Measurements from ENCODE around the gene AGAP1. TPM values are rescaled to one million over a fixed set of nuclear protein-coding genes. Genes with fewer than 3 reads are reported as not detected.

AGAP1 gene
- total RNA-seq, 2 experiments from 2014 or later: 2.4 to 4.5 TPM

GRCh38 chr2:235898766-235899165, 404.9 kb downstream of the AGAP1 start:
- Mint-ChIP-seq H3K27ac (no peak overlapping the region), H3K27me3 (peaks cover 6% of the 10 kb centered on the region)

DNA sequence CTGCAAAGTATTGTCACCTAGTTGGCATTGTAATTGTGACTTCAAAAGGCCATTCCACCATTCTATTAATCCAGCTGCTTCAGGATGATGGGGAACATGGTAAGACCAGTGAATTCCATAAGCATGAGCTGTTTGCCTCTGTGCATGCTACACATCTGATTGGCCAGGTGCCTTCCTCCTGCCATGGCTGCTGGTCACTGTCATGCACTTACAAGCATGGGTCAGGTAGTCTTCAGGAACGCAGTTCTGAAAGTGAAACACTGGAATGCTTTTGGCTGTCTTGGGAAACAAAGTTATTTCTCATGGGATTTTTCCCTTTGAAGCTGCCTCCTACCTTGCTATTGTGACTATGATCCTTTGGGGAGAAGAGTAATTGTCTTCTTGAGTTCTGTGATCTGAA, 406.8 kb downstream of the AGAP1 start:
- DNase-seq (no peak), ATAC-seq (ENCODE audit: low read depth) (no peak)
- no peak overlapping the region for H3K4me3 Mint-ChIP-seq
- peaks cover 14% of the 10 kb centered on the region for H3K27me3 Mint-ChIP-seq
- POLR2A ChIA-PET: no interaction called here
- H3K36me3 Mint-ChIP-seq: no peaks in the 10 kb centered on the region
- H3K9me3 Mint-ChIP-seq: no peaks in the 10 kb centered on the region
- no peak overlapping the region for H3K27ac Mint-ChIP-seq
- H3K4me1 Mint-ChIP-seq: no peaks in the 10 kb centered on the region

More at GRCh38 chr2:235898766-235899165, 404.9 kb downstream of the AGAP1 start:
- POLR2A ChIA-PET: no interaction called here
- Mint-ChIP-seq H3K36me3 (no peaks in the 10 kb centered on the region), H3K4me1 (no peaks in the 10 kb centered on the region), H3K9me3 (no peaks in the 10 kb centered on the region), H3K4me3 (no peak overlapping the region)
- no peak for ATAC-seq (ENCODE audit: low read depth)
- no peak for DNase-seq

DNA sequence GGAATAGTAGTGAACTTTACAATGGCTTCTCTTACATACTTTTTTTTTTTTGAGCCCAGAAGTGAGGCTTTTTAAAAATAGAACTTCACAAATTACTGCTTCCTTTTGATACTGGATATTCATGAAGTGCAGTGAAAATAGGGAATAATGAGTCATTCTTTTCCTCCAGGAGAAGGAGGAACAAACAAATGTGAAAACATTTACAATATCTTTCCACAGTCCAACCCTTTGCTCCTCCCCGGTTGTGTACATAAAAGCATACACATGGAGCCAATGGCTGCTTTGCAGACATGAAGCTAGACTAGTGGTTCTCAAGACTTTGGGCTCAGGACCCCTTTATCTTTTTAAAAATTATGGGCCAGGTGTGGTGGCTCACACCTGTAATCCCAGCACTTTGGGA, 407.4 kb downstream of the AGAP1 start:
- H3K36me3 Mint-ChIP-seq: no peaks in the 10 kb centered on the region
- peaks cover 14% of the 10 kb centered on the region for H3K27me3 Mint-ChIP-seq
- no peak overlapping the region for H3K27ac Mint-ChIP-seq
- DNase-seq (no peak), ATAC-seq (ENCODE audit: low read depth) (no peak)
- no peaks in the 10 kb centered on the region for H3K9me3 Mint-ChIP-seq
- no peaks in the 10 kb centered on the region for H3K4me1 Mint-ChIP-seq
- H3K4me3 Mint-ChIP-seq: no peak overlapping the region
- POLR2A ChIA-PET: no interaction called here

DNA sequence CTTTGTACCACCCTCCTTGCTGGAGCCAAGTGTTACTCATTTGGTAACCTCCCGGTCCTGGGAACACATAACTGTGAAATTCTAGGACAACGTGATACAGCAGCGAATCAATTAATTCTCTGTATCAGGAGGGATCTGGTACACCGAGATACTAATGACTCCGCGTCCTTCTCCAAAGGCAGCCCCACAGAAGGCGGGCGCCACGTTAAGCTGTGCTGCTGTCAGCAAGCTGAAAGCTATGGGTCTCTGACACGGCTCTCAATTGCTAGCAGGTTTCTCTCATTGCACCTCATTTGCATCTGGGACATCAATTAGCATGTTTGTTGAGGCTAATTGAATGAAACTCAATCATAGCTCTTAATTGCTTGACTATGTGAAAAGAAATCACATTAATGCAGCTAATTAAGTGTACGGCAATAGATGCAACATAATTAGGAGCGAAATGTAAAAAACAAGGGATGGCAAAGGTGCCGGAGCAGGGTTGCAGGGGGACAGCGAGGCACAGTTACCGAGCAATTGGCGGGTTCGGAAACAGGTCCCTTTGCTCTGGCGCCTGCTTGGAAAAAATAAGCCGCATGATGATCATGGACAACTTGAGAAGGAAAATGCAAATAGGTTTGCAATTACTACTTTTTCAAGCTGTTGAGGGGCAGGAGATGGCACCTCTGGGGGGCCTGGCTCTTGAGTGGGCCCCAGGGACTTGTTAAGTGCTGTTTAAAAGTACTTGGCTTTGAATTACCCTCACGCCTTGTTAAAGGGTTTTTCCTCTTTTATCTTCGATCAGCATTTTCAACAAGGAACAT, 410.1 kb downstream of the AGAP1 start:
- Mint-ChIP-seq H3K27ac (no peak overlapping the region), H3K27me3 (peaks cover 14% of the 10 kb centered on the region), H3K36me3 (no peaks in the 10 kb centered on the region), H3K9me3 (no peaks in the 10 kb centered on the region), H3K4me1 (no peaks in the 10 kb centered on the region), H3K4me3 (no peak overlapping the region)
- no peak for ATAC-seq (ENCODE audit: low read depth)
- no peak for DNase-seq
- POLR2A ChIA-PET: no interaction called here

GRCh38 chr2:235904585-235904931, 410.7 kb downstream of the AGAP1 start:
- H3K27ac Mint-ChIP-seq: no peak overlapping the region
- no peaks in the 10 kb centered on the region for H3K4me1 Mint-ChIP-seq
- ATAC-seq (ENCODE audit: low read depth) (no peak), DNase-seq (no peak)
- peaks cover 14% of the 10 kb centered on the region for H3K27me3 Mint-ChIP-seq
- no peaks in the 10 kb centered on the region for H3K9me3 Mint-ChIP-seq
- POLR2A ChIA-PET: no interaction called here
- H3K4me3 Mint-ChIP-seq: no peak overlapping the region
- H3K36me3 Mint-ChIP-seq: no peaks in the 10 kb centered on the region

DNA sequence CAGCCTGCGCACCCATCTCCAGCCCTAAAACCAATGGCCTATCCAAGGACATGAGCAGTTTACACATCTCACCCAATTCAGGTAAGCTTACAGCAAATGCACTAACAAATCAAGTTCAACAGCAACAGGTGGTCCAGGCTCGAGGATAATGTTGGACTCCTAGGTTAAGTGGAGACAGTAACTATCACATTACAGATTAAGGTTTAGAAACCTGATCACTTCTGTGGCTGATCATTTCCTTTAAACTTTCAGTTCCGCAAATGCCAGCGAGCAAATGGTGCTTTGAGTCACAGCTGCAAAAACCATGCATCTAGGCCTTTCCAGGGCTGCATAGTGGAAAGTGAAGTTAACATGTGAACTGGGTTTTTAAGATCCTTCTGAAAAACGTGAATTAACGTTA, 415.0 kb downstream of the AGAP1 start:
- Mint-ChIP-seq H3K4me3 (no peak overlapping the region), H3K4me1 (no peaks in the 10 kb centered on the region), H3K36me3 (no peaks in the 10 kb centered on the region), H3K27ac (no peak overlapping the region), H3K27me3 (peaks cover 7% of the 10 kb centered on the region), H3K9me3 (no peaks in the 10 kb centered on the region)
- no peak for DNase-seq
- ATAC-seq (ENCODE audit: low read depth): no peak
- POLR2A ChIA-PET: no interaction called here

DNA sequence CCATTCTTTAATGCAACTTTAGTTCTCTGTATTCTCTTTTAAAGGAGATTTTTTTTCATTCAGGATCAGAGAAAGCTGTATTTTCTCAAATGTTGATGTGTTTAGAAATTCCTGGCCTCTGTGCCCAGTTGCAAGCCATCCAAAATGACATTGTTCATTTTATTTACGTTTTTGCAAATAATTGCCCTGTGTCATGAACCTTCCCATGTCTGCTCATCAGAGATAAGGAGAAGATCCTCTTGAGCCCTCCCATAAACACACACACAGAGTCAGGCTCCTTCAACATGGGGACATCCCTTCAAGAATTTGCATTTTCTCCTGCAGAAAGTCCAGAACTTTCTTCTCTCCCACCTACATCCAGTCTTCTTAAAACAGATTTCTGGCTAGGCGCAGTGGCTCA, 415.5 kb downstream of the AGAP1 start:
- Mint-ChIP-seq H3K27ac (no peak overlapping the region), H3K27me3 (peaks cover 6% of the 10 kb centered on the region), H3K9me3 (no peaks in the 10 kb centered on the region), H3K4me3 (no peak overlapping the region), H3K36me3 (no peaks in the 10 kb centered on the region), H3K4me1 (no peaks in the 10 kb centered on the region)
- ATAC-seq (ENCODE audit: low read depth): no peak
- DNase-seq: no peak
- POLR2A ChIA-PET: no interaction called here

DNA sequence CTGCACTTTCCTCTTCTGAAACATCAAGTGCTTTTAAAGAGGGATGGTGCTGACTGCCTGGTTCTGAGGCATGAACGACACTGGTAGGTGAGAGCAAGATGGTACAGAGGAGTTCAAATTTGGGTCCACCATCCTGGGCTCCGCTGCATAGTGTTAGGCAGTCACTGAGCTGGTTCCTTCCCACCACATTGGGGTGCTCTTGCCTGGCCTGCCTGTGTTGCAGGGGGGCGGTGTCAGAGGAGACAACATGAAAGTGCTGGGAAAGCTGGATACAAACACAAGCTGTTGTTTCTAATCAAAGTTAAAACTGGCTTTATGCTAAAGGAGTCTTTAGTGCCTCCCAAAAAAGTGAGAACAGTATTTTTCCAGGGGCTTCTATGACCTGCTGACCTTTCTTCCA, 416.2 kb downstream of the AGAP1 start:
- Mint-ChIP-seq H3K27me3 (peaks cover 4% of the 10 kb centered on the region), H3K4me3 (no peak overlapping the region), H3K4me1 (no peaks in the 10 kb centered on the region), H3K36me3 (no peaks in the 10 kb centered on the region), H3K27ac (no peak overlapping the region), H3K9me3 (no peaks in the 10 kb centered on the region)
- POLR2A ChIA-PET: no interaction called here
- ATAC-seq (ENCODE audit: low read depth) (no peak), DNase-seq (no peak)

DNA sequence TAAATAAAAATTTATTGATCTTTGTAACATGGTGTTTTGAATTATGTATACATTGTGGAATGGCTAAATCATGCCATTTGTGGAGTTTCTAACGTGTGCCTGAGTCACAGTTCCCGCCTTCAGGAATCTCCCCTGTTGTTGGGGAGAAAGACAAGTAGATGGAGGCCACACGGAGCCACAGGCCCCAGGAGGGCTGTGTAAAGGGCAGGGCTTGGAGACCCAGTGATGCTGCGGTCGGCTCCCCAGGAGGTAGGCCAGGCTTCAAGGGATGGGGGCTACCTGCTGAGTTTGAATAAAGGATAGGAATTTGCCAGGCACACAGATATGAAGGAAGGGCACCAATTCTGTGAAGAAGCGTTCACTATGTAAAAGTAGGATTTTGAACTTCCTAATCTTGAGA, 417.3 kb downstream of the AGAP1 start:
- POLR2A ChIA-PET: no interaction called here
- H3K9me3 Mint-ChIP-seq: no peaks in the 10 kb centered on the region
- H3K27ac Mint-ChIP-seq: no peak overlapping the region
- no peaks in the 10 kb centered on the region for H3K27me3 Mint-ChIP-seq
- H3K4me1 Mint-ChIP-seq: no peaks in the 10 kb centered on the region
- DNase-seq: no peak
- ATAC-seq (ENCODE audit: low read depth): no peak
- H3K36me3 Mint-ChIP-seq: no peaks in the 10 kb centered on the region
- H3K4me3 Mint-ChIP-seq: no peak overlapping the region

DNA sequence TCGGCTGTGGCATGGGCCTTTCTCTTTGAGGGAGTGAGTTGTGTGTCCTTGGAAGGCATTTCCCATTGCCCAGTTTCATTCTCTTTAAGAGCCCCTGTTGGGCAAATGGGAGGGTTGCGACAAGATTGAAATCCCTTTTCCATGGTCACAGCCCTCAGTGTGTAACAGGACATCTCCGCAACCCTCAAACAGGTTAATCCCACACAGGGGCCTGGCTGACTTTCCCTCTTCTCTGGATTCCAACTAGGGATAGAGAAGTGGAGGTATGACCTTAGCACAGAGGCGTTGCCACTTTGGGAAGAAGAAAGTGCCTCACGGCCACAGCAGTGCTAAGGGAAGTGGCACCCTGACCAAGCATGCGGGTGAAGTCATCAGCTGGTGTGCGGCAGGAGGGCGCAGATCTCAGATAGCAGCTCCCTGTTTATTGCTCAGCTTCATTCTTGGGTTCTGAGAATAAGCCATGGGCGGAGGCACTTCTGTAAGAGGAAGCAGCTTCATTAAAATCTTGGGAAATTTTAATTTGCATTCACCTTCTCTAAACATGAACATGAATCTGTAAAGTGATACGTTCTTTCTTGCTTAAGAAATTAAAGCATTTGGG, 417.9 kb downstream of the AGAP1 start:
- Mint-ChIP-seq H3K36me3 (no peaks in the 10 kb centered on the region), H3K27ac (no peak overlapping the region), H3K4me1 (no peaks in the 10 kb centered on the region), H3K4me3 (no peak overlapping the region), H3K27me3 (no peaks in the 10 kb centered on the region), H3K9me3 (no peaks in the 10 kb centered on the region)
- ATAC-seq (ENCODE audit: low read depth): no peak
- no peak for DNase-seq
- POLR2A ChIA-PET: no interaction called here

DNA sequence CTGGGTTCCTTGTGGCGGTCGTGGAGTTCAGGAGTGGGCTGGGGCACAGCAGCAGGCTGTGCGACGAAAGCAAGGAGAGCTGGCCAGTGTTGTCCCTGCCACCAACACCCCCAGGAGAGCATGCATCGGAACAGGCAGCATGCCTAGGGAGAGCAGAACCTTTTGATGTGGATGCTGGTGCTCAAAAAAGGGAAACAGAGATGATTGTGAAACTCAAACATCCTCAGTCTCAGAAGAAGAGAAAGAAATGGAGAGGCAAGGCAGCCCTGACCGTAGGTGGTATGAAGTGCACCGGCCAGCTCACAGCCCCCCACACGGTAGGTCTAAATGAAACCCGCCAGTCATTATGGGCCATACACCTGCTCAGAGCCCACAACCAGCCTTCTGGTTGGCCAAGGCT, 420.9 kb downstream of the AGAP1 start:
- Mint-ChIP-seq H3K4me3 (no peak overlapping the region), H3K27ac (no peak overlapping the region), H3K9me3 (no peaks in the 10 kb centered on the region), H3K36me3 (no peaks in the 10 kb centered on the region), H3K27me3 (no peaks in the 10 kb centered on the region), H3K4me1 (no peaks in the 10 kb centered on the region)
- ATAC-seq (ENCODE audit: low read depth): no peak
- no peak for DNase-seq
- POLR2A ChIA-PET: no interaction called here

DNA sequence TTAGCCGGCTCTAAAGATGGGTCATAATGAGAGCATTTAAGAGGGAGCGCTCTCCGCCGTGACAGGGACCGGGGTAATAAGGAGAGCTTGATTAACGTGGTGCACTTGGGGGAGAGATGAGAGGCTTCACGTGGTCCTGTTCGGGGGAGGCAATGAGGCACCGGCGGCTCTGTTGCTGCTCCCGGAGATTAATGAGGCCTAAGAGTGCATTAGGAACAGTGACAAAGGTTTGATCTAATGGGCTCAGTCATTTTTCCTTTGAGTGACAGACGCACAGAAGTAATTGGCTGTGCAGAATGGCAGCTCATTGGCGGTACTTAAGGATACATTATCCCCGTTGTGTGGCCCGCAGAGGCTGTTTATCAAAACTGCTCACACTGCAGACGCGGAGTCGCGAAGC, 423.7 kb downstream of the AGAP1 start:
- no peak overlapping the region for H3K27ac Mint-ChIP-seq
- POLR2A ChIA-PET: no interaction called here
- no peaks in the 10 kb centered on the region for H3K36me3 Mint-ChIP-seq

GRCh38 chr2:235918876-235919275, 425.0 kb downstream of the AGAP1 start:
- POLR2A ChIA-PET: no interaction called here
- ATAC-seq (ENCODE audit: low read depth): no peak
- DNase-seq: no peak
- Mint-ChIP-seq H3K4me1 (no peaks in the 10 kb centered on the region), H3K4me3 (no peak overlapping the region), H3K9me3 (peaks cover 2% of the 10 kb centered on the region), H3K36me3 (no peaks in the 10 kb centered on the region), H3K27ac (no peak overlapping the region), H3K27me3 (peaks cover 2% of the 10 kb centered on the region)

More for the DNA sequence above, 423.7 kb downstream of the AGAP1 start:
- DNase-seq (no peak), ATAC-seq (ENCODE audit: low read depth) (no peak)
- Mint-ChIP-seq H3K4me1 (no peaks in the 10 kb centered on the region), H3K9me3 (peaks cover 2% of the 10 kb centered on the region), H3K27me3 (peaks cover 2% of the 10 kb centered on the region), H3K4me3 (no peak overlapping the region)

GRCh38 chr2:235920216-235920865, 426.5 kb downstream of the AGAP1 start:
- Mint-ChIP-seq H3K9me3 (peaks cover 2% of the 10 kb centered on the region), H3K36me3 (no peaks in the 10 kb centered on the region), H3K4me3 (no peak overlapping the region), H3K27ac (no peak overlapping the region), H3K4me1 (no peaks in the 10 kb centered on the region), H3K27me3 (peaks cover 2% of the 10 kb centered on the region)
- ATAC-seq (ENCODE audit: low read depth) (no peak), DNase-seq (no peak)
- POLR2A ChIA-PET: no interaction called here
